GM21786 (cell line): ENCODE measurements around the gene UBE3B.

Experiments
- ATAC-seq: cut with Tn5 transposase; IDR thresholded peaks from one replicate; pipeline ENCODE4 v1.9.1; 2021; ENCODE audit not compliant: unreplicated experiment

UBE3B gene

DNA sequence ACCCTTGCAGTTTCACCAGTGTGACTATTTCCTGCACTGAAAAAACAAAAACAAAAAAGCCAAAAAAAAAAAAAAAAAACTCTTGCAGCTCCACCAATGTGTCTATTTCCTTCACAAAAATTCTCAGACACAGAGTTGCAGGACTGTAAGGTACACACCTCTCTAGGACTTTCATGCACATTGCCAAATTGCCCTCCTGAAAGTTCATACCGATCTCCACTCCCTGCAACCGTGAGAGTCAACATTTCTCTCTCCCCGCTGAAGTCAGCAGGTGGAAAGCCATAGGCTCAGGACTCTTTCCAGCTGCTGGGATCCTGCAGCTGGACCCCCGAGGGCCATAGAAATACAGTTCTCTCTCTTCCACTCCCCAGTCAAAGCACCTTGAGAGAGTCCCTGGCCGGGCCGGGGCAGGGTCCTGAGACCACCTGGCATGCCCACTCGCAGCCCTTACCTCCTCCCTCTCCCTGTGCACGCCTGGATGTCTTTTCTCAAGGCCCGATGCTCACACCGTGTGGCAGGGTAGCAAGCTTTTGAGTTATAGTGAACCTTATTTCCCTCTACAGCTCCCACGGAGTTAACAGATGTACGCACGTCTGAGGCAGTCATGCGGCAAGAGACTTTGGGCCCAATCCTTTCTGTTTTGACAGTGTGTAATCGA, 72.3 kb downstream of the UBE3B start:
- no peak for ATAC-seq

DNA sequence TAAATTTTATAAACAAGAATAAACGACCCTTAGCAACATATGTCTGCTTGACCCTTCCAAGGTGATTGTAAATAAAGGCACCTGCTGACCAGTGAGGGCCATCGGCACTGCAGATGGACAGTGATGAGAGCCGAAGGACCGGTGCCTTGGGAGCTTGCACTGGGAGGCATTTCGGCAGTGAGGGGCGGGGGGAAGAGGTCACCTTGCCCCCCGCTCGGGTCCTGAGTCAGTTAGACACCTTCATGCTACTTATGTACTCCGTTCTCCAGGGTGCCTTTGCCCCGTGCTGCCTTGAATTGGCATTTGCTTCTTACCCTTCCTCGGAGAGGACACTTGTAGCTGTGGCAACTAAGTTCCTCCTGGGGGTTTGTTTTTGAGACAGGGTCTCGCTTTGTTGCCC, 72.8 kb downstream of the UBE3B start:
- no peak for ATAC-seq

DNA sequence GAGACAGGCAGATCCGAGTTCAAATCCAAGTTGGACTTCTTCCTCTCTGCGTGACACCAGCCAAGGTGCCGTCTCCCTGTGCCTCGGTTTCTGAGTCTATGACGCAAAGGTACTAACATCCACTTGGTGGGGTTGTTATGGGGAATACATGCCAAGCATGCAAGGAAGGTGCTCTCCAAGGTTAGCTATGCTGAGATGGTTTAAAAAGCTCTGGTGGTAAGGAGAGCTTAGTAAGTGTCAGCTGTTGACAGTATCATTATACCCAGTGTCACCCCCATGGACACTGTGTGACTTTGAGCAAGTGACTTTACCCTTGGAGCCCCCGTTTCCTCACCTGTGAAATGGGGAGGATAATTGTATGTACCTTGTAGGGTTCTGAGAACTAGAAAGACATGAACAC, 73.7 kb downstream of the UBE3B start:
- ATAC-seq: no peak

DNA sequence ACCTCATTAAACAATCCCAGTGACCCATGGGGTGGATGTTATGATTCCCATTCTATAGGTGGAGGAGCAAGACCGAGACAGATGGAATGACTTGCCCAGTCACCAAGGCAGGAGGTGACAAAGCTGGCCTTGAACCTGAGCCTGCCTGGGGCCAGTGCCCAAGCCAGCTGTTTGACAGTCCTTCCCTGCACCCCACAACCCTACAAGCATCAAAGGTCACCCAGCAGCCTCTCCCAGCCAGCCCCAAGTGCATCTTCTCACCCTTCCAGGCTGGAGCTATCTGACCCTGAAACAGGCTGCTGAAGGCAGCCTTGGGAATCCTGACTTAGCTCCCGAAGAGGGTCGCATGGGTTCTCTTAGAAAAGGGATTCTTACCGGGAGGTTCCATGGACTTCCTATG, 75.5 kb downstream of the UBE3B start:
- ATAC-seq: no peak

DNA sequence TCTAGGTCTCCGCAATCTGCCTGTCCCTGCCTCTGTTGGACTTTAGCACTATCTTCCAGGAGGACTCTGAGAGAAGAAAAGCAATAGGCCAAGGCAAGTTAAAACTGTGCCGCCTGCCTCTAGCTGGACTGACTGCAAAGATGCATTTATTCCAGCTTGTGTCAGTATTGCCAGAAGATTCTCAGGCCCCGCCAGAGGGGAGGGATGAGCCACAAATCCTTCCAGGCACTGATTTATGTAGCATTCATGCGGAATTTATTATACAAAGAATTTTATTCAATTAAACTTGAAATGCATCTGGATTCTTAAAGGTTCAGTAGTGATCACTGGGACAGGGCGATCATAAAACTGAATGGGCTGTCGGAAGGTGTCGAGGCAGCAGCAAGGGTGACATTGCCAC, 76.0 kb downstream of the UBE3B start:
- ATAC-seq: no peak

DNA sequence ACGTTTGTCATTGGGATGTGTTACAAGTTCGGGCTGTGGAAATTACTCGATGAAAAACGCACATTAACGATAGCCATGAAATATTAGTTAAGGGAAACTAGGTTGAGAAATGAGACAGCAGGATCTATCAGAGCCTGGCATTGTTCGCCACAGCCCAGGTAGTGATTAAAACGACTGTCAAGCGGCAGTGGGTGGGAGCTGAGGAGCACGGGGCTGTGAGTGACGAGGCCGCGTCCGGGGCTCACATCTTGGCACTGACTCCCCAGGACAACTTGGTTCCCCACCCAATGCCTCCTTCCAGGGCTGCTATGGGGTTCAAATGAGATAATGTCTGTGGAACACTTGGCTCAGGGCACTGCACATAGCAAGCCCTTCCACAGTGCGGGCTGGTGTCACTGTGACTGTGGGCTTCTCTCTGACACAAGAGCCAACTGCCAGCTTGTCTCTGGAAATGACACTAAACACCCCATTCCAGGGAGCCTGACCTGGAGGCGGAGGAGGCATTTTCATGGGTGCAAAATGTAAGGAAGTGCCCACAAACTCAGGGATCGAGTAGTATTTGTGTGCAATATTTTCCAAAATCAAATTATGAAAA, 76.6 kb downstream of the UBE3B start:
- ATAC-seq: no peak

DNA sequence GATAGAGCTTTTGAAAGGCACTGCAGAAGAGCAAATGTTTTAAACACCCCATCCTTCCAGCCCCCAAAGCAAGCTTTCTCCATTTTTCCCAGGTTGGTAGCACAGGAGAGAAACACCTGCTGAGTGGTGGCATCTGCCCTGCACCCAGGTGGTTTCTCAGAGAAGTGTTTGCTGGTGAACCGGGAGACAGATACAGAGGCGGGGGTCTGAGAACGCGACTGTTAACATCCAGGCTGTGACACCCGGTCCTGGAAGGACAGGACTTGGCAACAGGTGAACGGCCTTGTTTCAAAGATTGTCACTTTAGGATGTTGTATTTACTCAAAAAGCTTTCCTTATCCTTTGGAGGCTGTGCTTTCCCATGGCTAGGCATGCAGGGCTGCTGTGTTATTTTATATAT, 77.3 kb downstream of the UBE3B start:
- ATAC-seq: no peak

DNA sequence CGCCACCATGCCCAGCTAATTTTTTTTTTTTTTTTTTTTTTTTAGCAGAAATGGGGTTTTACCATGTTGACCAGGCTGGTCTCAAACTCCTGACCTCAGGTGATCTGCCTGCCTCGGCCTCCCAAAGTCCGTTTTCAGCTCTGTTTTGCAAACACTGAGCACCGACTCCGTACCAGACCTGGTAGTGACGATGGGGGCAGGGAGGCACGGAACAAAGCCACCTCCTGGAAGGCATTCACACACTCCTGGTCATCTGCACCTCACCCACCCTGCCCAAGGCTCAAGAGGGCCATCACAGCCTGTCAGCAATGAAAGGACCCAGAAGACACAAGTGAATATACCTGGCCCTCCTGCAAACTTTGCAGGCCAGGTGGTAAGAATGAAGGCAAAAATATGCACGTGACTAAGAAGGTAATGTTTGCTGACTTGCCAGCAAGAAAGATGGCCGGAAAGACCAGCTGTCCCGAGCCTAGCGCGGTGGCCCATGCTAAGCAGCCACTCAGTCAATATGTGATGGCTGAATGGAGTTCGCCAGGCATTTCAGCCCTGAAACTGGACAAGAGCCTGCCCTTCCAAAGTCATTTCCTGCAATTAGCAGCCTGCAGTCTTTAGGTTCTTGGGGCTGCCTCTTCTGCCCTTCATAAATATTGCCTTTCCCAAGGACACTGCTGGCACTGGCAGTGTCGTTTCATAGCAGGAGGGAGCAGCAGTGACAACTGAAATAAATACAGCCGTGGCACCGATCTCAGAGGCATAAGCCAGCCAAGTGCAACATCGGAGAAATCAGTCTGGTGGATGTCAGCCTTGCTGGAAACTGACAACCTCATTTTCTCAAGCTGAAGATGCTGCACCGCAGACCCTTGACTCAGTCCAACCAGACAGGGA, 78.2 kb downstream of the UBE3B start:
- no peak for ATAC-seq

DNA sequence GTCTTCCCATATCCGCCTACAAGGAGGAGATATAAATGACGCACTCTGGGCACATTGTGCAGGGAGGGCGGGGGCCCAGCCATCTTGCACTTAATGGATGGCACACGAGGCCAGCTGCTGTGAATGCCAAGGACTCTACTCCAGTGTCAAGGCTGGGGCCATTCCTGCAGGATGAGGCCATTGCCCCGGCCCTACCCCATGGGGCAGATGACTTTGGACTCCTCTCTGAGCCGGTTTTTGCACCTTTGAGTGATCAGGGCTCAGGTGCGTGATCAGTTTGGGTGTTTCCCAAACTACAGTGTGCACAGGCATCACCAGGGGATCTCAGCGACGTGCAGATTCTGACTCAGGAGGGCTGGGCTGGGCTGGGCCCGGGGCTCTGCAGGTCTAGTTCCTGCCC, 79.8 kb downstream of the UBE3B start:
- no peak for ATAC-seq

DNA sequence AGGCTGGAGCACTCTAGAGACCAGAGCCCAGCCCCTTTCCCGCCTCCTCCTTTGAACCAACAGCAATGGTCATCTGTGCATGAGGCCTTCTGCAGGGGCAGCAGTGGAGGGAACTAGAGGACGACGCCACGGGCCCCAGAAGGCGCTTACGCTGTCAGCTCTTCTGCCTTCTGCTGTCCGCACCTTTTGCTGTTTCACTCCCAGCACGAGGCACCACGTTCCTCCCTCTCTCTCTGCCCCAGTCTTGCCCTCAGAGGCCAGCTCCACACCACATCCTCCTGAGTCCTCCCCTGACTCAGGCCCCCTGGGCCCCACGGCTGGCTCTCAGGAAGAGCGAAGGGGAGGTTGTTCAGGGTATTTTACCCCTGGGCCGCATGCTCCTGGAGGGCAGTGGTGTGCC, 80.4 kb downstream of the UBE3B start:
- ATAC-seq: no peak

DNA sequence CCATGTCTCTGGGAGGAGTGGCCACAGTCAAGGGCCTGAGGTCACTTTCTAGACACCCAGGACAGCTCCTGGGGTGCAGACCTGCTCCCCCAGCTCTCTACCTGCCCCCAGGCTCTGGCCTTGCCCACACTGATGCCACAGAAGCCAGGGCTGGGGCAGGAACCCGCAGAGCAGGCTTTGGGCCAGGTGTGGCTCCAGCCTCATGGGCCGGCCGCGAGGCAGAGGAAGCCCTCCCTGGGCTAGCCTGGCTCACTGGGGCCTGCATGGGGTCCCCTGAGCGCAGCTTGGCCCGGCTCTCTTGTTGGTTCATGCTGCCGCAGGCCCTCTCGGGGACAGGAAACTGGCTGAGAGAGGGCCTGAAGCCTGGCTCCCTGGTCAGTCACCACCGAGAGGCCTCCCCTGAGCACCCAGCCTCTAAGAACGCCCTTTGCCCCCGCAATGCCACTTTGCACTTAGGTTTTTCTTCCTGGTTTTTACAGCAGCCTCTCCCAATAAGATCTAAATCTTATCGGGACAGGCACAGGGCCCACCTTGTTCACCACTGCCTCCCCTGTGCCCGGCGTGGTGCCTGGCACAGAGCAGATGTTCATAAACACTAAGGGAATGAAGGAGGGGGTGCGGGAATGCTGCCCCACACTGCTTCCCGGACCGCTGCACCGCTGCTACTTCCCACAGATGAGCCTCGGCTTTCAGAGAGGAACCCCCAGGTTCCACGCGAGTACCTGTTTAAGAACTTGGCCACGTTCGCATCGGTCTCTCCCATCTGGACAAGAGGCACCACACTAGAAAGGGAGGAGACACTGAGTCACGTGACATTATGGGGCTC, 81.2 kb downstream of the UBE3B start:
- ATAC-seq: no peak

DNA sequence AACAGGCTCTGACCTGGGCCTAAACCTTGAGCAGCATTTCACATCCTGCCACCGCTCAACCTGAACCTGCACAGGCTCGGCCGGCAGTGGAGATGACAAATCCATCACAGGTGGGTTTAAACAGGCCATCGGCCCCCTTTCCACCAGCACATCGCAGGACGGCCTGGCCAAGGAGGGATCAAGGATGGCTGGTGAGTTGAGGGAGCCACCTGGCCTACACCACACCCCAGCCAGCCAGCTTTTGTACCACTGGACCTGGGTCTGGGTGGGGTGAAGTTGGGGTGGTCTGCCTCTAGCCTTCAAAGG, 81.7 kb downstream of the UBE3B start:
- ATAC-seq: no peak

DNA sequence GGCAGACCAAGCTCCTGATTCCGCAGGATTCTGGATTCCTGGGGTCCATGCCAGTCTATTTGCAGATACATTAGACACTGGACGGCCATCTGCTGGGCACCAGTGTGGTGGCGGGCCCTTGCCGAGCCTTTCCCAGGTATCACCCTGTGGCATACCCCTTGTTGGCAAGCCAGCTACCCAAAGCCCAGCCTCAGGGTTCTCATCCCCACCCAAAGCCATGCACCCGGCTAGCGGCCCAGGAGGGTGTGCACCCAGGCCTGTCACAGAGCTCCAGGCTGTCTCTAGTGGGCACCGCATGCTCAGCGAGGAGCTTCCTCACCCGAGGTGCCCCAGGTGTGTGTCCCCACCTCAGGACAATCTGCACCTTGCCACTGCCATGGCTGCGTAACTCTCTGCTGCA, 82.2 kb downstream of the UBE3B start:
- no peak for ATAC-seq

DNA sequence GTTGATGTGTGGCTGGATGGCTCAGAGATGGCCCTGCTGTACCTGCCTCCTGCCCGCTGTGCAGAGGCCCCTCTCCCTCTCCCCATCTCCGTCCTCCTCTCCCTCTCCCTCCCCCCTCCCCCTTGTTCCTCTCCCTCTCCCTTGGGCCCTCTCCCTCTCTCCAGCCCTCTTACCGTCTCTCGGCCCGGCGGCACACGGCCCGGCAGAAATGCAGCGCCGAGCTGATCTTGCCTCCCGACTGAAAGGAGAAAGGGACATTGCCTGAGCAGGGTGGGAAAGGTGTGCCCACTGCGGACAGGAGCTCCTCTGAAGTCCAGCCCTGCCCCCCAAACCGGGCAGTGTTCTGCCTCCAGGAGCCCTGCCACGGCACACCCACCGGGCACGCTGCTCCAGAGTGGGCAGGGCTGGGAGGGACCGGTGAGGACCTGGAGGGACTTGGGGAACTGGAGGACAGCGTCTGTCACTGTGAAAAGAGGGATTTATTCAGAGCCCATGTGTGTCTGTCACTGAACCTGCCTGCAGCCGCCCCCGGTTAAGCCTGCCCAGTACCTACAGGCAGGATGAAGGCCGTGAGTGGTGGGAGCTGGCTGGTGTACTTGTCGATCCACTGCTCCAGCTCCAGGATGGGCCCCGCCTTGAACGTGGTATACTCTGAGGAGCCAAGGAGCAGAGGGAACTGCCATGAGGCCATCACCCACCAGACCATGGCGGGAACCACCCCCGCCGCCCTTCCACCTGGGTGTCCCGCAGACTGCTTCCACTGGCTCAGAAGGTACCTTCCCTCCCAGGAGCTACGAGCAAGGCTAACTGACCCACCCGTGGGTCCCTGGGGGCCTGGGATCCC, 83.7 kb downstream of the UBE3B start:
- ATAC-seq: no peak

DNA sequence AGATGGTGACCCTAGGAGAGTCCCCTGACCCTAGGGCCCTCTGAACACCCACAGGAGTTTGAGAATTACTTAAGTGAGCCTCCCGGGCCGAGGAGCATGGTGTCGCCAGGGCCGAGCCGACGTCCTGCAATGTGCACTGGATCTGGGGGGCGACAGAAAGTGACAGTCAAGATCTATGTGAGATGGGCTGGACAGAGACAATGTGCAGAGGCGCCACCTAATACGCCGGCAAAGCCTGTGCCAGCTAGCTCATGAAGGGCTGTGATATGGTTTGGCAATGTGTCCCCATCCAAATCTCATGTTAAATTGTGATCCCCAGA, 84.2 kb downstream of the UBE3B start:
- no peak for ATAC-seq

DNA sequence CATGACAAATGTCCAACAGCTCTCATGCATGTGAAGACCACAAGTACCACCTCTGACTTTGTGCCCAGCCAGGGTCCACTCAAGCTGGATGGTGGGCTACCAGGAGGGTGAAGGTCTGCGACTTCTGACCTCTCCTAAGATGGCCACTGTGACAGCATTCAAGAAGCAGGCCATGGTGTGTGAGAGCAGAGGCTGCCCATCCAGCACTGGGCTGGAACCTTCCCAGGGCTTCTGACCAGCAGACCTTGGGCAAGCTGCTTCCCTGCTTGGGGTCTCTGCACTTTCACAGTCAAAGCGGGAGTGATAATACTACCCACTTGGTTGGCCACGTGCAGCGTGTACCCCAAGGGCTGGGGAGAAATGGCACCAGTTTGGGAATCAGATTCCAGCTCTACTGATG, 85.4 kb downstream of the UBE3B start:
- no peak for ATAC-seq

DNA sequence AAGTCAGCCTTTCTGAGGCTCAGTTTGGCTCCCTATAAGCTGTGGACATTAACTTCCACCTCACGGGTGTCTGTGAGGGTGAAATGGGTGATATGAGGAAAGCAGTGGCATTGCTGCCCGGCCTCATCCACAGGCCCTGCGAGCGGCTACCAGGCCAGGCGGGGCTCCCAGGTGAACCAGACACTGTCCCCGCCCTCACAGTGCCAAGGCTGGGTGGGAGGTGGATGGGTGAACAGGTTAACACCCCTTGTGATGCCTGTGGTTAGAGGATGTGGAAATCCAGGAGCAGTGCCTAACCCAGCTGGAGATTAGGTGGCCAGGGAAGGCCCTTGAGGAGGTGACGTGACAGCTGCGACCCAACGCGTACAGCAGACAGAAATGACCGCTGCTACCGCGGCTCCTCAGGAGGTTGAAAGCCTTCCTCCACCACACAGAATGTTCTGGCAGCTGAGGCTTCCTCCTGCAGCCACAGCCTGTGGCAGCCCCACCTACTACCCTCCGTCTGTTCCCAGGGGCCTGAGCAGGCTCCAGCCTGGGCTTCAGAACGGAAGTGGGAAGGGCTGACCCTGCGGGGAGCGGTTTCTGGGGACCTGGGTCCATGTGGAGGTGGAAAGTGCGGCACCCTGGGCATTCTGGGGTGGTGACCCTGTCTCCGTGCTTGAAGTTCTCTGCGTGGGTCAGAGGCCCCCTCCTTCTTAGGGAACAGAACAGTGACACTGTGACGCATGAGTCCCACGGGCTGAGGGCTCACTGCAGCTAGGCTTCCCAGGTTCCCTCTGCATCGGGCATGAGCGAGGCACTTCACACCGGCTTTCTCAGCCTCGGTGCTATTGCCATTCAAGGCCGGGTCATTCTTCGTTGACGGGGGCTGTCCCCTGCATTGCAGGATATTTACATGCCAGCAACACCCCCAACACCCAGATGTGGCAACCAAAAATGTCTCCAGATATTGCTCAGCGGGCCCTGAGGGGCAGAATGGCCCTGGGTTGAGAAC, 86.2 kb downstream of the UBE3B start:
- no peak for ATAC-seq

DNA sequence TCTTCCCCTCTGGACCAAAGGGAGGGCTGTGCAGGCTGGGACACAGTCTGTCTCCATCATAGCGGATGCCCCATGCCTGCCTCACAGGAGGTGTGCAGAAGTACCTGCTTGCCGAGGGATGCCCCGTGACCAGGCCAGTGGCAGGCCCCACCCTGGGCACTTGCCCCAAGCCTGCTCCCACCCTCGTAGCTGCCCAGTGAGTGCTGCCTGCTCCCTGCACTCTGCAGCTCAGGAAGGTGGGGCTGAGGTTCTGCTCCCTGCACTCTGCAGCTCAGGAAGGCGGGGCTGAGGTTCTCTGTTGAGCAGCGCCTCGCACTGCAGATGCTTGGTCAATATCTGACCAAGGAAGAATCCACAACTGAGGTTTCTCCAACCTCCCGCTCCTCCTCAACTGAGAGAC, 89.0 kb downstream of the UBE3B start:
- ATAC-seq: no peak

DNA sequence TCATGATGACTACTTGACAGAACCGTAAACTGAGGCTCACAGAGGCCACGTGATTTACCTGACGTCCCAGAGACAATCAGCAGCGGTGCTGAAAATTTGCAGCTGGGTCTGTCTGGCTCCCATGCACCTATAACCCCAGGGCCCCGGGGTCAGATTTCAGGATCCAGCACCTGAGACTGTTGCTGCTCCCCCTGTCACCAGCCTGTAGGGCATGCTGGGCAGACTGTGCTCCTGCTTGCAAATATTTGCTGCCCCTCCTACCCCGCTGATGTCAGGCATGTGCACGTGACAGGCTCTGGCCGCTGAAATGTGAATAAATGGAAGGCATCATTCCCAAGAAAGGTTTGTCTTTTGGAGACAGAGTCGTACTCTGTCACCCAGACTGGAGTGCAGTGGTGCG, 89.9 kb downstream of the UBE3B start:
- no peak for ATAC-seq

DNA sequence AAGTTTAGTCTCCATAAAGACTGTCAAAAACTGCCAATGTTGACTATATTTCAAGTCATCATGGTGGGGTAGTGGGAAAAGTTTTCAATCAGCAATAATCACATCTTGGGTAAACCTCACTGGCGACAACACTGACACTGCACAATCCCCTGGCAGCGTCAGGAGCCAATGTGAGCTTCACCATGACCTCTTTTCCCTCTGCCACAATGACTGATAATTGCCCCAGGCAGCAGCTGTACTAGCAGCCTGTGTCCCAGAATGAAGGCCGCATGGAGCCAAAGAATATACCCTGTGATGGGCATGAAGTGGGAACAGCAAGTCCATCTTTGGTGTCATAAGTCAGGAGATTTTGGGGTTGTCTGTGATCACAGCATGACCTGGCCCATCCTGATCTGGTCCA, 90.5 kb downstream of the UBE3B start:
- ATAC-seq: no peak
